Right lobe of liver (tissue), 6 donors: Measurements from ENCODE around the gene DNM3. TPM values are rescaled to one million over a fixed set of nuclear protein-coding genes. Genes with fewer than 3 reads are reported as not detected.

Experiments
- ATAC-seq, 4 donors: fragments of 200-7000 bp; cut with Tn5 transposase; one replicate each; pipeline ENCODE4 v1.9.1; 2020; ENCODE audit warnings: mild to moderate bottlenecking in 4 of 4, moderate library complexity in 4 of 4
- DNase-seq, 3 donors: peaks; one replicate each; pipeline ENCODE4 v3.0.0-alpha.2; 2020
- H3K27ac ChIP-seq, 3 donors: fragments of 200-600 bp; one replicate each; pipeline ENCODE4 v1.8.0; 2022
- H3K27me3 ChIP-seq, 2 donors: fragments of 200-600 bp; one replicate each; pipeline ENCODE4 v1.8.0; 2022
- H3K36me3 ChIP-seq, 4 donors: fragments of 200-600 bp; sonication (generic) in 1 of 4; one replicate each; pipeline versions ENCODE4 v1.5.1 to v1.8.0; 2017 to 2022; ENCODE audit warnings: control low read depth in 1 of 4
- H3K4me1 ChIP-seq, 4 donors: fragments of 200-600 bp; sonication (generic) in 1 of 4; one replicate each; pipeline versions ENCODE4 v1.5.1 to v1.8.0; 2017 to 2022; ENCODE audit warnings: control low read depth in 1 of 4
- H3K4me3 ChIP-seq, 3 donors: fragments of 200-600 bp; one replicate each; pipeline ENCODE4 v1.8.0; 2022
- H3K9me3 ChIP-seq, 4 donors: fragments of 200-600 bp; sonication (generic) in 1 of 4; one replicate each; pipeline versions ENCODE4 v1.5.1 to v1.8.0; 2017 to 2022; ENCODE audit warnings: control low read depth in 1 of 4
- POLR2A ChIP-seq: fragments of 450-650 bp; IDR thresholded peaks from one replicate; pipeline ENCODE4 v1.6.1; 2017; ENCODE audit warnings: antibody characterized with exemption, mild to moderate bottlenecking
- WGBS: methylation state at CpG from one replicate; pipeline ENCODE4 v1.1.6; 2018; ENCODE audit warnings: low coverage, low lambda C conversion rate; ENCODE audit not compliant: insufficient coverage; ENCODE audit errors: missing lambda C conversion rate; 5-methylcytosine and 5-hydroxymethylcytosine counted together
- intact Hi-C, 2 donors: fragments of 100-400 bp; cut with DNase I; formaldehyde crosslinking; loops; one replicate each; pipeline versions ENCODE4 v1.11.2 to v1.14.1; 2022
- total RNA-seq, 6 experiments: library from RNA; depleted of rRNA in 2 of 6; stranded (reverse); fragments of >200 nt in 2 of 6; fragmentation: NEBNext Ultra II Directional in 3 of 6; extraction: Animal tissue kit (Norgen Biotek cat#: 25700) in 3 of 6; gene quantifications; one replicate each; pipeline versions ENCODE4 v1.1.0 to v1.2.4, GENCODE V29; 2016 to 2023
- TF ChIP-seq, protein P1 (sequence below), 4 donors: fragments of 200-600 bp in 3 of 4; fragments of 450-650 bp in 1 of 4; IDR thresholded peaks; one replicate each; pipeline versions ENCODE4 v1.5.1 to v1.8.0; 2016 to 2022; ENCODE audit warnings: antibody characterized with exemption in 4 of 4, mild to moderate bottlenecking in 2 of 4
- donor health status: DM: no; HTN: yes; CAD: no.
- donor health status: DM: no; HTN: no; CAD: no.
- donor health status: DM: no; HTN: no; CAD: no.
- donor health status: DM: no; HTN: yes; CAD: no.
- donor health status: DM: no; HTN: yes; CAD: no.

The DNM3 gene
- total RNA-seq, 6 experiments from 2014 or later: 0.29 to 0.92 (median 0.43) TPM

DNA sequence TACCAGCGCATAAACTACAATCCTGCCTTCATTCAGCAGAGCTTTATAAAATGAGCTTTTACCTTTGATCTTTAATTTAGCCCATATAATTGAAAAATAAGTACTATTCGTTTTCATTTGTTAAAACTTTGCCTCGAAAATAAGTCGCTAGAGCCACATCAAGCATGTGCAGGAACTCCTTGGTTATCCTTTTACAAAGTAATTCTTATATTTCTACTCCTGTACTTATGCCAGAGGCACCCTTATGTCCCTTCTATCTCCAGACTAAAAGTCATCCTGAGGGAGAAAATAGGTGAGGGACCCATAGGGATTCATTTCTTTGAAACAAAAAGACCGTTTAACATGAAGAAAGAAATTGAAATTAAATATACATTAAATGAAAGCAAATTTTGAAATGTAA is 301.0 kb downstream of the DNM3 start:
- no peak for DNase-seq
- Histone ChIP-seq H3K36me3 (no peaks in the 10 kb centered on the region), H3K9me3 (no peaks in the 10 kb centered on the region), H3K4me3 (peak overlapping the region; percentile 4 to 37 (median 12)), H3K27me3 (no peaks in the 10 kb centered on the region), H3K27ac (peak overlapping the region; percentile 39 to 54 (median 52)), H3K4me1 (no peaks in the 10 kb centered on the region)
- TF ChIP-seq, protein P1, sequence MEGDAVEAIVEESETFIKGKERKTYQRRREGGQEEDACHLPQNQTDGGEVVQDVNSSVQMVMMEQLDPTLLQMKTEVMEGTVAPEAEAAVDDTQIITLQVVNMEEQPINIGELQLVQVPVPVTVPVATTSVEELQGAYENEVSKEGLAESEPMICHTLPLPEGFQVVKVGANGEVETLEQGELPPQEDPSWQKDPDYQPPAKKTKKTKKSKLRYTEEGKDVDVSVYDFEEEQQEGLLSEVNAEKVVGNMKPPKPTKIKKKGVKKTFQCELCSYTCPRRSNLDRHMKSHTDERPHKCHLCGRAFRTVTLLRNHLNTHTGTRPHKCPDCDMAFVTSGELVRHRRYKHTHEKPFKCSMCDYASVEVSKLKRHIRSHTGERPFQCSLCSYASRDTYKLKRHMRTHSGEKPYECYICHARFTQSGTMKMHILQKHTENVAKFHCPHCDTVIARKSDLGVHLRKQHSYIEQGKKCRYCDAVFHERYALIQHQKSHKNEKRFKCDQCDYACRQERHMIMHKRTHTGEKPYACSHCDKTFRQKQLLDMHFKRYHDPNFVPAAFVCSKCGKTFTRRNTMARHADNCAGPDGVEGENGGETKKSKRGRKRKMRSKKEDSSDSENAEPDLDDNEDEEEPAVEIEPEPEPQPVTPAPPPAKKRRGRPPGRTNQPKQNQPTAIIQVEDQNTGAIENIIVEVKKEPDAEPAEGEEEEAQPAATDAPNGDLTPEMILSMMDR (IDR thresholded peaks at IDR 0.05): no peak
- TF ChIP-seq POLR2A: no peak
- WGBS: 75% methylated on average over 5 of the region's 5 CpGs
- intact Hi-C loops: no loop called here
- no peak for ATAC-seq

- no peak for DNase-seq
- peak in 2 of 4 donors; percentile 16 to 42 for ATAC-seq
These were observed 302.2 kb downstream of the DNM3 start for GRCh38 chr1:172143384-172144055.

DNA sequence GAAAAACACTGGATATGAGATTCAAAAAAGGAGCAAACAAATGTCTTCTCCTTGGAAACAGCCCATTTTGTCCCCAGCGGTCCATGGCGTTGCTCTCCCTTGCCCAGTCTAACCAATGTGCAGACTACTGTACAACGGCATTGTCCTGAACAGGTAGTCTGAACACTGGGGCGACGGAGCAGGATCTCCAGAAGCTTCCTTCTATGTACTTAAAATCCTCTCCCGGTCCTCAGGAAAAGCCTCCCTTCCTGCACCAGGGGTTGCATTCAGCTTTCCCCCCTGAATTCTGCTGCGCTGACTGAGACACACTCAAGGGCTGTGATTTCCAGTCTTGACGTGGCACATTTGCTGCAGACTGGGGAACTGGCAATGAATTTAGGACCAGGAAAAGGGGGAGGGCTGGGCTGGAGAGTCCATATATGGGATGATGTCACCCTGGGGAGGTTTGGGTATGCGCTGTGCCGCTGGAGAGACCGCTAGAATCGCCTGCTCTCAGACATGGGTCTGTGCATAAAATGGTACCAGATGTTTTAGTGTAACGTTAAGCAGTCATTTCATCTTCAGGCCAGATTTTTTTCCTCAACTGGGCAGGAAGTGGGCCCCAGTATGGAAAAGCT is 303.3 kb downstream of the DNM3 start:
- H3K27ac ChIP-seq: peak overlapping the region; percentile 52 to 54 (median 54)
- TF ChIP-seq, protein P1 (IDR thresholded peaks at IDR 0.05): no peak
- peak; percentile 66 for TF ChIP-seq POLR2A

More at GRCh38 chr1:172143384-172144055, 302.2 kb downstream of the DNM3 start:
- intact Hi-C loops: no loop called here
- no peaks in the 10 kb centered on the region for H3K4me1 ChIP-seq
- H3K9me3 ChIP-seq: no peaks in the 10 kb centered on the region
- 29% methylated on average over 3 of the region's 3 CpGs for WGBS
- H3K27me3 ChIP-seq: no peaks in the 10 kb centered on the region
- no peaks in the 10 kb centered on the region for H3K36me3 ChIP-seq
- TF ChIP-seq POLR2A: no peak
- TF ChIP-seq, protein P1 (IDR thresholded peaks at IDR 0.05): no peak
- peak overlapping the region; percentile 10 to 37 (median 34) for H3K4me3 ChIP-seq
- peak overlapping the region; percentile 52 to 54 (median 54) for H3K27ac ChIP-seq

DNA sequence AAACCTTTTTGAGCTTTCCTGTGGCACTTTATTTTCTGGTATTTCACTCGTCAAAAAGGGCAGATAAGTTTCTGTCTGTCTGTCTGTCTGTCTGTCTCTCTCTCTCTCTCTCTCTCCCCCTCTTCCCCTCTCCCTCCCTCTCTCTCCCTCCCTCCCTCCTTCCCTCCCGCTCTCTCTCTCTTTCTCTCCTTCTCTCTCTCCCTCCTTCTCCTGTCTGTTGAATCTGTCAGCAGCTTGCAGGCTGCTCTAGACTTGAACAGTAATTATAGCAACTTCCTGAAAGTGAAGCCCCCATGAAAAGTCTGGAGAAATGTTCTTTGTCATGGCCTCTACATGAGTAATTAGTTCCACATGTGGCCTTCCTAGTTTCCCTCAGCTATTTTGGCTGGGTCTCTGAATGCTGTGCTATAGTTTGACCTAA is 303.9 kb downstream of the DNM3 start:
- intact Hi-C loops: no loop called here
- H3K9me3 ChIP-seq: no peaks in the 10 kb centered on the region
- peak in 2 of 4 donors; percentile 7 to 19 for ATAC-seq
- H3K36me3 ChIP-seq: no peaks in the 10 kb centered on the region
- WGBS: 52% methylated on average over 2 of the region's 2 CpGs
- H3K27ac ChIP-seq: peak overlapping the region; percentile 52 to 54 (median 54)
- no peaks in the 10 kb centered on the region for H3K4me1 ChIP-seq
- no peak for TF ChIP-seq POLR2A
- TF ChIP-seq, protein P1 (IDR thresholded peaks at IDR 0.05): no peak
- H3K27me3 ChIP-seq: no peaks in the 10 kb centered on the region
- H3K4me3 ChIP-seq: peak overlapping the region in 1 of 3 donors; percentile 34
- DNase-seq: no peak

More for the DNA sequence above, 303.3 kb downstream of the DNM3 start:
- Histone ChIP-seq H3K4me3 (peak overlapping the region; percentile 10 to 37 (median 34)), H3K27me3 (no peaks in the 10 kb centered on the region), H3K9me3 (no peaks in the 10 kb centered on the region), H3K36me3 (no peaks in the 10 kb centered on the region), H3K4me1 (no peaks in the 10 kb centered on the region)
- intact Hi-C loops: no loop called here
- ATAC-seq (peak; percentile 79 to 85 (median 80)), DNase-seq (peak; percentile 37 to 56 (median 55))
- 31% methylated on average over 7 of the region's 13 CpGs for WGBS
